ENCODE data around the gene ATP1A1.

The ATP1A1 gene

DNA sequence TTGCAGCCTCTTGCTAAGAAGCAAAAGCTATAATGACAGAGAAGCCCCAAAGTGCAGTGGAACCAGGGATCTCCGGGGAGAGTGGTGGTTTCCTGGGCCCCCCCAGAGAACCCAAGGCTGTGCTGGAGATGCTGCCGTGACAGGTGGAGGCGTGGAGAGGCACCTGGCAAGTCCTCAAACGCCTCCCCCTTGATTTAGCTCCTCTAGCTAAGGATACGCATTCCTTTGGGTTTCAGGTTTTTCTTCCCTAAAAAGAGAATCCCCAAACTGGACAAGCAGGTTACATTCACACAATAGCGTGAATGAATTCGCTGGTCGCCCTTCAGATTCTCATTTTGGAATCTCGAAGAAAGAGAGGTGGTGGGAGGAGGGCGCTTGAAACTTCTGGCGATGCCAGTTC, 853 bp upstream of the ATP1A1 start:
- no peak for DNase-seq (ENCODE audit: low read depth)

DNA sequence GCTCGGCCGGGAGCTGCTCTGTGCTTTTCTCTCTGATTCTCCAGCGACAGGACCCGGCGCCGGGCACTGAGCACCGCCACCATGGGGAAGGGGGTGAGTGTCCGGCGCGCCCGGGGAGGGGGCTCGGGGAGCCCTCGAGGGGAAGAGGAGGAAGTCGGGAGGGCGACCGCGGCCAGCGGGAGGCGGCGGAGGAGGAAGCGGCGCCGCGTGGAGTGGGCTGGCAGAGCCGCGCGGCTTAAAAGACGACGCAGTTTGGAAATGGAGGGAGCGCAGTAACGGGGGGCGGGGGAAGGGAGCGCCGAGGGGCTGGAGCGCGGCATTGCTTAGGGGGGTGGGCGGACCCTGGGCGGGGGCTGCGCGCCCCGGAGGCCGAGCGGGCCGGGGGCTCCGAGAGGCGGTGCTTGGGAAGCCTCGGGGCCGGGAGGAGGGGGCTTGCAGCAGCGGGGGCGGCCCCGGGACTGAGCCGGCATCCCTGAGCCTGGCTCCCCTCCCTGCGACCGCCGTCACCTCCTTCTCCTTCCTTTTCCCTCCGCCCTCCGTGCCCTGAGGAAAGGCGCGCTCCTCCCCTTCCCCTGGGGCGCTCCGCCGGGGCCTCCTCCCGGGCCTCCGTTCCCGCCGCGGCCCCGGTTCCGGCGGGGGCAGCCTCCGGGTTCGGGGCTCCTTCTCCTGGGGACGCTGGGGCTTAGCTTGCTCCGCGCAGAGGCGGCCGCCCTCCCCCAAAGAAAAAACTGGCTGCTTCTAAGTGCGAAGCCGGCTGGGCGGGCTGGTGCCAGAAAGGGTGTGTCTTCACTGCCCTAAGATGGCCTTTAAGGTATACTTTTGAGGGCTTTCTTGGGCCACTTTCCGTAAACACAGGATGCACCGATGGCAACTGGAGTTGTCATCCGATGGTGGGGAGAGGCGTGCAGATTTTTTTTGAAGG, 648 bp downstream of the ATP1A1 start:
- DNase-seq (ENCODE audit: low read depth): peak; percentile 35

DNA sequence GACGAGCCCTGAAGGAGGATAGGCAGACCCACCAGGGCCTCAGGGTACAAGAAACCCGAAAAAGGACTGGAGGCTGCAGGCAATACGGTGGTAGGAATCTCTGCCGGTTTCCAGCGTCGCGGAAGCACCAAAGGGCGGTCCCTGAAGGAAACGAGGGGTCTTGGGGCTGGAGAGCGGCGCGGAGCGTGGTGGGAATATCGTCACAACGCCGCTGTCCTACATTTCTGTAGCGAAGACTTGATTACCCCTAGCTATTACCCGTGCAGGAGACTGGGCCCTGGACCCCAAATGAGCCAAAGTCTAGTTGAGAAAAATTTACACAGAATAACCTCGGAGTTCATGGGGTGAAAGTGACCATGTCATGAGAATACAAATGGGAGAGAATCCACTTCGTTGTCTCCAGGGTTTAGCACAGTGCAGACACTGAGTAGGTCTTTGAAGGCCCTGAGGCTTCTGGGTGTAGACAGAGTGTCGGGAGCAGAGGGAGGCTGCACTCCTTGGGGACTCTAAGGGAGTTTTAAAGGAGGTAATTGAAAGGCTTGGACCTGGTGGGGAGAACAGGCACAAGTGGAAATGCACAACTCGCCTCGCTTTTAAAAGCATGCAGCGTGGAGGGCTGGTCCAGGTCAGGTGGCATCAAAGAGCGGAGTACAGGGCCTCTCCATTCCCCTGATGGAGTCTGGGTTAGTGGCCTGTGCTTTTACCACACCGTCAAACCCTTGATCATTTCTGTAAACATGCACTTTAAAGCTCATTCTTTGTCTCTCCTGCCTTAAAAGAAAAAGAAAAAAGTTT, 1.5 kb downstream of the ATP1A1 start:
- peak; percentile 12 for DNase-seq (ENCODE audit: low read depth)

DNA sequence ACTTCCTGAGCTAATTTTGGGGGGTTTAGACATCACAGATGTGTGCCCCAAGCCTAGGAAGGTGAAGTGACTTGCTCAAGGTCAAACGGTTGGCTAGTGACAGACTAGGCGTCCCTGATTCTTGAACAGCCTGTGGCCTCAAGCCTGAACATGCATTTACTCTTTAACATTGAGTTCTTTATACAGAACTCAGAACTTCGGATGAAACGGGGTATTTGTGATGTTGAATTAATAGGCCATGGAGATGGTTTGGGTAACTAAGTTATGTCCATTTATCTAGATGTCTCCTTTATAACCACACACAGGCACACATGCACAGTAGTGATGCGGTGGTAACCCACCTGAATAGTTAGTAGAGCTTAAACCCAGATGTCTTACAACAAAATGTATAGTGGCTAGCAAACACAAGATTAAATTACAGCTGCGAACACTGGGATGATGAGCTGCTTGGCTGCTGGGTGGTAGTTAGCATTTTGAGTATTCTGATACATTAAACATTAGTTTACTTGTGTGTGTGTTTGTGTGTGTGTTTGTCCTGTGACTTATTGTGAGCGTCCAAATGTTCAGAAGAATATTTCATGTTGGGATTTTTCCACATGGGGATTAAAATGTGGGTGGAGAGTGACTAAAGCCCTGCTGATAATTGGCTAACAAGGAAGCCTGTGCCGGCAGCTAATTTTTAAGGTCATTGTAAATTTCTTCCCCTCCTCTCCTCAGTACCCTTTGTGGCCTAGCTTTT, 2.3 kb downstream of the ATP1A1 start:
- DNase-seq (ENCODE audit: low read depth): no peak

DNA sequence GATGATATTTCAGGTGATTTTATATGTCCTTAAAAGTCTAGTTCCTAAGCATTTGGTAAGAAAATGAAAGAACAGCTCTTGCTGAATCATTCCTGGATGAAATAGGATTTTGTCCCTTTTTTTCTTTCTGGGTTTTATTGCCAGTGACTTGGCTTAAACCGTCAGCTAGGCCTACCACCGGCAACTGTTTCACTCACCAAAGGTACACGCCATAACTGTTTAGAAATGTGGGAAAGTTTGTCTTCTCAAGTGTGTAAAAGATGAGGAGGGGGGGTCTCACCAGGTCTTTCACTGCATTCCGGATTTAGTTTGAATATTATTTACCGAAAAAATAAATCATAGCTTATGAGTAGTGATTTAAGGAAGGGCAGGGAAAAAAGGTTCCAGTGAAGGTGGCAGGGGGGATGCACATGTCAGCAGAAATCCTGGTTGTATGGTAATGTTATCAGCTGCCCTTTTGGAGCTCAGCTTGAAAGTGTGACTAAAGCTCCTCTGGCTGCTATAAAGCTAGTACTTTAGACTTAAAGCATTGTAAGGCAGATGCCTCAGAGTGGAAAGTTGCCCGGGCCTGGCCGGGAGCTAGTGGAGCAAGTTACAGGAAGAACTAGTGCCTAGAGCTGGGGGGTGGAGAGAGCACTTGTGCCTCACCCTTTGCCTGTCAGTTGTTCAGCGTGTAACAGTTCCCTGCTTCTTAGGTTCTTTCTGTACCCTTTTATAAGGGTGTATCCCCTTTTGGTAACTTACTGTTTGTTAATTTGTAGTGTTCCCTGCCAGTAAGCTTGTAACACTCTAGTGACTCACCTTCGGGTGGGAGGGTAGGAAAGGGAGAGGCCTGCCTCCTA, 3.1 kb downstream of the ATP1A1 start:
- DNase-seq (ENCODE audit: low read depth): peak; percentile 15

DNA sequence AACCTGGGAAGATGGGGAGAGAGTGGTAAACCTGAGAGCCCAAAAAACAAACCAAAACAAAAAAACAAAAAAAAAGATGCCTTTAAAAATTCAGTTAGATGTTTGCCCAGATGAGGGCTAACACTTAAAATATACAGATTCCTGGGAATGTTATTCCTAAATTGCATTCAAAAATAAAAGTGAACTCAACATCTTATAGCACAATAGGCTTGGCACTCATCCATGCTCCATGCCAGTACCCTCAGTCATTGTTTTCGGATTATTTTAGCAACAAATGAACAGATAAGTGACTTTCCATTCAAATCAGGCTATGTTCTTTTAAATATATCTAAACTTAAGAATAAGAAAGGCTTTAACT, 3.7 kb downstream of the ATP1A1 start:
- DNase-seq (ENCODE audit: low read depth): no peak

DNA sequence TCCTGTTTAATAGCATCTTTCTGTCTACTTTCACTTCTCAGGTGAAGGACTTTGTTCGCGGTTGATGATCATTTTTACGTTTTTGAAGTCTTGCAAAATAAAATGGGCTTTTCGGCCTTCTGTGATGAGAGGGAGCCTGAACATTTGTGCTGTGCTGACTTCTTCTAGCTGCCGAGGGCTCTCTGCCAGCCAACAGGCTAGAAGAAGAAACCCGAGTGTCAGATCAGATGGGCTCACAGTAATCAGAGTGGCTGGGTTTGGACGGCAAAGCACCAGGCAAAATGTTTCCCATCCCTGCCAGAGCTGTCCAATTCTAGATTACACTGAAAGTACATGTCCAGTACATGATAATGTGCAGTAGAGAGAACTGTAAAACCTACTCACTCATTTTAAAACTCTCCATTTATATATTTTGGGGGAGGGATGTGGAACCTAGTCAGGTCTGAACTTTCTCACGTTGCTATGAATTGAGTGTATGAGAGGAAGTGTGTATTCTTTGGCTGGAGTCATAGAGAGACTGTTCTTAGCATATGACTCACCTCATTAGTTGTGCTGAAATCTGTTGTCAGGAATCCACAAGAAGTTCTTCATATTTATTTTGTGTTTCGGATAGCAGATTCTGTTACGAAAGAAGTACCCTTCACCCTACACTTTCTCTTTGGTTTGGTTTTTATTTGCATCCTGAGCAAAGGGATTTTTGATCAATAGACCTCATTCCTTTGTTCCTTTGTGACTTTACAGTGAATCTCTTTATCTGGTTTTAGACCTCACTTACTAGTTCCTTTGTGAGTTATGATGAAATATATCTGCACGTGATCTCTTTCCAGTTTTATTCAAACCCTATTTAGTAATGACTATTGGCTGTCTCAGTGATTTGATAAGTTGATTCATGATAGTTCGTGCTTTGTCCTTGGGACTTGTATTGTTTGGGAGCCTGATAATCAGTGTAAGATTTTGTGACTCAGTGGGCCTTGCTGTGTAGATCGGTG, 4.8 kb downstream of the ATP1A1 start:
- peak; percentile 24 for DNase-seq (ENCODE audit: low read depth)

DNA sequence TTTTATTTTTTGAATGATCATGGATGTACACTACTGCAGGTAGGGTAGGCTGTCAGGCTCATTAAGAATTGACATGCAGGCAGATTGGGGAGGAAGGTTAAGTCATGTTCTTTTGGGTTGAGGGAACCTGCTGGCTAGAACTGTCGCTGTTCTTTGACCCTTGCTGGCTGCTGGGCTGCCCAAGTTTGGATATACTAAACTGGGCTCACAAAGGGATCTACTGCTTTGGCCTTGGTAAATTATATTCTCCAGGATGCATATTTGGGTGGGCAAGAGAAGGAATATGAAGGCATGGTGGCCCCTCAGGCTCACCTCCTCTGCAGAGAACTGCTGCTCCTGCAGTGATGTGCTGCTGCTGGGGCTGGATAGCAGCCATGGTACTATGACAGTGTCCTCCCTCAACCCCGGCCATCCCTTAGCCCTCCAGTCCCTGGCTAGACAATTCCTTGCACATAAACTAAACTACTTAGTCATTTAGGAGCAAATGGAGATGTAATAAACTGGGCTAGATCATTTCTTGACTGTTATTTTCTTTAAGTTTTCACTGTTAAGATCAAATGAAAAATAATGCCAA, 6.1 kb downstream of the ATP1A1 start:
- DNase-seq (ENCODE audit: low read depth): no peak

DNA sequence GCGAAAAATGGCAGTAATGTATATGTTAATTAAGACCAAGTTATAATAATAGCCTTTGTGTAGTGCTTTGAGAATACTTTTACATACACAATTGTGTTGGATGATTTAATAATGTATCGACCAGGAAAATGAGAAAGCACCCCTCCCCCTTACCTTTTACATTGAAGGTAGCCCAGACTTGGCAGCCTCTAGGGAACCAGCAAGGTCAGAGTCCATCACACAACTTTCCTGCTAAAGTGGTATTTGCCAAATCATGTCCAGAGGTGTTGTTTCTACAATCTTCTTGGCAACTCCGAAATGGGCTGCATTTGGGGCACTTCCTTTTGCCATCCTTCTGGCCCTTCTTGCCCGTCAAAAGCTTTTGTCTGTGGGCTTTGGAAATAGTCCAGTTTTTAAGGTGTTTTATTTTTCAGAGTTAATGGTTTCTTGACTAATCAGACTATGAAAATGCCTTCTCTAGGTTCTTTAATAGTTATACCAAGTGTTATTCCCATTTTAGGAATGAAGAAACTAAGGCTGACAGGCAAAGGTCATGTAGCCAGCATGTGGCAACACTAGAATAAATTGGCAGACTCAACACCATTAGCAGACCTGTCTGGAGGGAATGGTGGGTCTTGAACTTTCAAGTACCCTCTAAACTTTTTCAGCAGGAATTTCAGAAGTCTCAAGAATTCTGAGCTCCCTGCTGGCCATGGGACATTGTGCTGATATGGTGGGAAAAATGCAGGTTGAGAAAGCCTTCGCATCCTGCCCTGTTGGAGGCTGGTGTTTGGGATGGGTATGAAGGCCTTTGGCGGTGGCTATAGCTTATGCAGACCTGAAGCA, 6.8 kb downstream of the ATP1A1 start:
- no peak for DNase-seq (ENCODE audit: low read depth)

DNA sequence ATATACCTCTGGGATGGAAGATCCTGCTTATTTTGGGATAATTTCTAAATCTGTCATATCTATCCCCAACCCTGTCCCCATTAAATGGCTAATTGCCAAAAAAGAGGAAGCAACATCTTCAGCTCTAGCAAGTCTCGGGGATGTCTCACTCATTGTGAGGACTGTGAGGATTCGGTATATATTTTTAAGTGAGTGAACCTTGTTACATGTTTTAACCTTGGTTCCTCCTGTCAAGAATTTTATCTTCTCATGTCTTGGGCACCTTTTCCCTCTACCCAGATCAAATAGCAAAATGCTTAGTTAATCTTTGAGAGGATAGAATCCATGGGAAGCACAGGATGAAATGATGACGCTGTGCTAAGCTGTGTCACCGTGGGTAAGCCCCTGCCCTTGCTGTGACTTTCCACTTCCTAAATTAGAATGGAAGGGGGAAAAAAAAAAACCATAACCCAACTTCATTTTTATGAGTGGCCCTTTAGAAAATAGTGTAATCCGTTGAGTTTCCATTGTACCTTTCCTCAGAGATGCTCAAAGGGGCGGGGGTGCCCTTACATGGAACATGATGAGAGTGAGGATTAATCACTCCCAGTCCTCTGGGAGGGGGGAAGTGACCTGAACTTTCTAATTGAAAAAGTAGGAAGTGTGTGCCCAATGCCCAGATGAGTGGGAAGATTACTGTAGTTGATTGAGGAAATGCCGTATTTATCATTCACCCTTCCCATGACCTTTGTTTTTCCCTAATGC, 7.6 kb downstream of the ATP1A1 start:
- no peak for DNase-seq (ENCODE audit: low read depth)

DNA sequence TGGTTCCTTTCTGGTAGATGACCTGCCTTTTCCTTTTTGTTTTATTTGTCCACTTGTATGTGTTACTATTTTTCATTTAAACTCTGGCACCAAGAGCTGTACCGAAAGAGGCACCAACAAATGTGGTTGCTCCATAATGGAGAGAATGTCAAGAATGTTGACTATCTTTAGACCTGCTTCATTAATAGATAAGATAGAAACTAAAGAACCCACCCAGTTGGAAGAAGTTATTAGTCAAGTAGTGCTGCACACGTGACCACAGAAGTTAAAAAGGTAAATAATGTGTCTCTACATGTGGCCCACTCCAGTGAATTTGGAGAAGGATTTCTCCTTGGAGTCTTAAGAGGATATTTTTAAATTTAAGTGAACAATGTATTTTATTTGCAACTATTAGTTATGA, 9.3 kb downstream of the ATP1A1 start:
- no peak for DNase-seq (ENCODE audit: low read depth)

DNA sequence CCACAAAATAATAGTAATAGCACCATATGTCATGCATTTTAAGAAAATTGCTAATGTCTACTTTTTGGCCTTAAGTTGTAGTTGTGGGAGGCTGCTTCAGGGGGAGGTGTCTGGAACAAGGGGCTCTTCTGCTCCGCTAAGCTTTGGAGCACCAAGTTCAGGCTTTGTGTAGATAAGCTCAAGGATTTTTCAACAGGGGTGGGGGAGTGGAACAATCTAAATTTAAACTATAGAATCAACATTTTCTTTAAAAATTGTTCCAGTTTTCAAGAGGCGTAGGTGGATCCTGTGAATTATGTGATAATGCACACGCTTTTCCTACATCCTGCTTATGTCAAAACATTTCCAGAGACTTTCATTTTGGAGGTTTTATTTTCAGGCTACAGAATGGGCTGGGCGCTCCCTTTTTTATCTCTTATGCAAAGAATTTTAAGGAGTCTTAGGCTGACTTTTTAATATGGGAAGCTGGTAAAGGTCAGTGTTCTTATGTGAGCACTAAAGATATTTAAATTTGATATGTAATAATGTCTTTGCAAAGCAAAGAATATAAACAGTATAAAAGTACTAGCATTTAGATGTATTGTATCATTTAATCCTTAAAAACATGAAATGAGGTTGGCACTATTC, 9.9 kb downstream of the ATP1A1 start:
- DNase-seq (ENCODE audit: low read depth): no peak

DNA sequence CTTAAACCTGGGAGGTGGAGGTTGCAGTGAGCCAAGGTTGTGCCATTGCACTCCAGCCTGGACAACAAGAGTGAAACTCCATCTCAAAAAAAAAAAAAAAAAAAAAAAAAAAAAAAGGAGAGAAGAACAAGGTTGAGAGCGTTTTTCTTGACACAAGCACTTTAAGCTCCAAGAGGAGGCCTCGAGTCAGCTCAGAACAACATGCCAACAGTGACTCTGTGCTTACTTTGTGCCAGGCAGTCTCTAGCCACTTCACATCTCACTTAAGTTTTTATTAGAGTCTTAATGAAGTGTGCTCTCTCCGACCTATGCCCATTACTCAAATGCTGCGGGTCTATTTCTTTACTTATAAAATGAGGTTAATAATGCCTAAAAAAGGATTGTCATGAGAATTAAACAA, 13.0 kb downstream of the ATP1A1 start:
- DNase-seq (ENCODE audit: low read depth): no peak

DNA sequence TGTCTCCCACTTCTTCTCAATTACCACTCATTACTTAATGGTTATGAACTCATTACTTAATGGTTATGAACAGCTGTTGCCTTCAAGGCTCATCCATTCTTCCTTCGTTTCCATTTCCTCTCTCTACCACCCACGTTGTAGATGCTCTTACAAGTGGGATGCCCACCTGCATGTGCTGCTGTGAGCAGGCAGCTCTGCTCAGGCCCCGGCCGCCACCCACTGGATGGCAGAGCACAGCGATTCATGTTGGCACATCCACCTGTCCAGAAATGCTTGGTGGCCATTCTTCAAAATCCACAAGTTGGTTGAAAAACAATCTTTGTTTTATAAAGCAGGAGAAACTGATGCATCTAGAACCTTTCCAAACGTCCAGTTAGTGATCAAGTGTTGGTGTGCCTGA, 14.5 kb downstream of the ATP1A1 start:
- no peak for DNase-seq (ENCODE audit: low read depth)

DNA sequence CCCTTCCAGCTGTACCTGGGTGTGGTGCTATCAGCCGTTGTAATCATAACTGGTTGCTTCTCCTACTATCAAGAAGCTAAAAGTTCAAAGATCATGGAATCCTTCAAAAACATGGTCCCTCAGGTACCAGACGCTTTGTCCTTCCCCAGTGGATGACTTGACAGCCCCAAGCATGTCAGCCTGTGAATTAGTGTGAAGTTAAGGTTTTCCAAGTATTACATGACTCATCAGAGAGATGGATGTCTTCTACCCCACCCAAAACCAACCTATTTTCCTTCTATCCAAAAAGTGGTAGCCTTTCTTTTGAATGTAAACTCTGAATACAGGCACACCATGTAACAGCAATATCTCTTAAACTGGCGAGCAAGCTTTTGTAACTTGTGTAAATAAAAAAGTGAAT, 15.1 kb downstream of the ATP1A1 start:
- DNase-seq (ENCODE audit: low read depth): no peak

DNA sequence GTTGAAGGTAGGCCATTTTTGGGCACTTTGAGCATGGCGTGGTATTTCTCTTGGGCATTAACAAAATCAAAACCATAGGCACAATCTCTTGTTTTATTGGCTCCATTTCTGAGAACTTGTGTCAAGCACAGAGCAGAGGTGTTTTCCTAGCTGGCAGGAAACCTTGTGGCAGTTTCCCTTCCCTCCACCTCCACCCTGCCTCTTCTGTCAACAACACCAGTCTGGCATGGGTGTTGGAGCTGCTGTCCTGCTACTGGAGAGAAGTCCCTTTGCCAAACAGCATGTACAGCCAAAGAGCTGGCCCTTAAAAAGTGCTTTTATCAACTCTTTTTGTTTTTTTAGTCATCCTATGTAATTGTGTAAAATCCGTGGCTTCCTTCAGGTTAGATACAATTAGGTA, 16.0 kb downstream of the ATP1A1 start:
- no peak for DNase-seq (ENCODE audit: low read depth)

DNA sequence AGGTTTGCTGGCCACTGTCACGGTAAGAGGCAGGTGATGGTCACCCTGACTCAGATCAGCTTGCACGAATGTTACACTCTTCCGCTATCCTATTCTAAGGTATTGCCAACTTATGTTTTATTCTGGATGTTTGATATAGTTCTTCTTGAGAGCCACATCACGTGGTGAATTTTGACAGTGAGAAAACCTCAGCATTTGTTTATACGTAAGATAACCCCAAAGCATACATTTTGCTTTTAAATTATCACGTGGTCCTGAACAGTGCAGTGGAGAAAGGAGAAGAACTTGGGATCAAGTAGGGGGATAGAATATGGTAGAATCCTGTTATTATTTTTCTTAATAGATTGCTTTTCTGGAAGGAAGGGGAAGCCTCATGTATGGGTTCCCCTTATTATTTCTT, 16.6 kb downstream of the ATP1A1 start:
- DNase-seq (ENCODE audit: low read depth): no peak

DNA sequence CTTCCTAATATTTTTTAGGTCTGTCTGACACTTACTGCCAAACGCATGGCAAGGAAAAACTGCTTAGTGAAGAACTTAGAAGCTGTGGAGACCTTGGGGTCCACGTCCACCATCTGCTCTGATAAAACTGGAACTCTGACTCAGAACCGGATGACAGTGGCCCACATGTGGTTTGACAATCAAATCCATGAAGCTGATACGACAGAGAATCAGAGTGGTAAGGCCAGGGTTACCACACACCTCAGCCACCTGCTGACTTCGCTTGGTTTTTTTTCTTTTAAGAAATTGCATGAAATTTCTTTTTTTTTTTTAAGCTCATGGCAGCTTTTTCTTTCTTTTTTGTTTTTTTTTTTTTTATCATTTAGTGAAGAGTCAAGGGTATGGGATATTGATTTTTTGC, 17.2 kb downstream of the ATP1A1 start:
- peak; percentile 24 for DNase-seq (ENCODE audit: low read depth)
